AG04449 (cell line): Measurements from ENCODE around the gene KIFC3.

Experiments used
- CTCF ChIA-PET: fragments of 350-600 bp; formaldehyde crosslinking; extraction: SDS; loops from one replicate; lab custom pipeline; 2021; ENCODE audit warnings: antibody characterized with exemption; lab: Yijun Ruan, JAX
- POLR2A ChIA-PET: fragments of 400-600, 350-600 bp; formaldehyde crosslinking; extraction: SDS; loops from one replicate; lab custom pipeline; 2020; ENCODE audit warnings: antibody characterized with exemption, inconsistent platforms; lab: Yijun Ruan, JAX
- DNase-seq: peaks from one replicate; pipeline ENCODE4 v3.0.0-alpha.2; 2010; ENCODE audit warnings: low read depth, low spot score
- H3K4me3 ChIP-seq: 2 replicates; pipeline ENCODE4 v1.5.1; 2011; ENCODE audit warnings: low read depth, mild to moderate bottlenecking, control low read depth, low read length
- CTCF ChIP-seq: IDR thresholded peaks from one replicate; pipeline ENCODE4 v1.5.1; 2011; ENCODE audit warnings: mild to moderate bottlenecking, moderate library complexity, low read length, control low read depth, inconsistent platforms; ENCODE audit not compliant: insufficient read depth; ENCODE audit errors: missing control alignments

Gene KIFC3

DNA sequence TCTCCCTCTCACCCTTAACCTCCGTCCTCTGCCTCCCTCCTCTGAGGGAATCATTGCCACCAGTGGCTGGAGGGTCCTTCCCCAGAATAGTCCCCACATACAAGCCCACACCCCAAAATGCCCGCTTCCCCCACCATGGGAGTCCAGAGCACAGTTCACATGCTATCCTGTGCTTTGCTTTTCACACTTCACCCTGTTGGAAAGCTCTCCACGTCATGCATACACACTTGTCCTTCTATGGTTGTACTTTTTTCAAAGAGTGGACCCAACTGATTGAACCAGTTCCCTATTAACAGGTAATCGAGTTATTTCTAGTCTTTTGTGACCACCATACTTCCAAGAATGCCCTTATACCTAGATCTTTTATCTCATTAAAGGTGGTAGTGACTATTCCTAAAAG lies 23.8 kb upstream of the KIFC3 start:
- no peak for TF ChIP-seq CTCF
- DNase-seq, result no peak
- ChIA-PET POLR2A (no interaction called here), CTCF (interaction anchor here (1.0 kb wide), 1 partner anchor 38 kb away, joined by 3 read pairs; no protein-coding TSS in a partner anchor)
- no peak overlapping the region for H3K4me3 ChIP-seq

DNA sequence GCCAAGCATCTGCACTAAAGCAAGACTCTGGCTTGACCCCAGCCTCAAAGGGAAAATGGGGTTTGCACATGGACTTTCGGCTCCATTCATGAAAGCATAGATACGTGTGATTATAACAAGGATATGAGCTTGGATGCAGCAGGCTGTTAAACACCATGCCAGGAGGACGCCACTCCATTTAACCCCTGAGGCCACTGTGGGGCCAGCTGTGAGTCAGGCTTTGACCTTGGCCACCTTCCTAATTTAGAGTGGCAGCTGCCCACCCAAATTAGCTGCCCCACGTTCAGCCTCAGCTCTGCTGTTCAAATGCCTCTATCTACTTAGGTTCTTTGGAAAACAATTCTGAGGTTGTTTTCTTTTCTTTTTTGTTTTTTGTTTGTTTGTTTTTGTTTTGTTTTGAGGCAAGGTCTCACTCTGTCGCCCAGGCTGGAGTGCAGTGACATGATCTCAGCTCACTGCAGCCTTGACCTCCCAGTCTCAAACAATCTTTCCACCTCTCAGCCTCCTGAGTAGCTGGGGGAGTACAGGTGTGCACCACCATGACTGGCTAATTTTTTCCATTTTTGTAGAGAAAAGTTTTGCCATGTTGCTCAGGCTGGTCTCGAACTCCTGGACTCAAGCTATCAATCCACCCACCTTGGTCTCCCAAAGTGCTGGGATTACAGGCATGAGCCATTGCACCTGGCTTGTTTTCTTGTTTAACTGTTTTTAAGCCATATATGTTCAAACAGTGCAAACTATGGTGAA lies 23.2 kb upstream of the KIFC3 start:
- H3K4me3 ChIP-seq, result no peak overlapping the region
- no peak for TF ChIP-seq CTCF
- CTCF ChIA-PET, result interaction anchor here (1.0 kb wide), 1 partner anchor 38 kb away, joined by 3 read pairs; no protein-coding TSS in a partner anchor
- DNase-seq, result no peak
- POLR2A ChIA-PET, result no interaction called here

GRCh38 chr16:57824888-57825287 lies 22.6 kb upstream of the KIFC3 start:
- no peak for DNase-seq
- no peak overlapping the region for H3K4me3 ChIP-seq
- no peak for TF ChIP-seq CTCF
- CTCF ChIA-PET, result no interaction called here
- POLR2A ChIA-PET, result no interaction called here

DNA sequence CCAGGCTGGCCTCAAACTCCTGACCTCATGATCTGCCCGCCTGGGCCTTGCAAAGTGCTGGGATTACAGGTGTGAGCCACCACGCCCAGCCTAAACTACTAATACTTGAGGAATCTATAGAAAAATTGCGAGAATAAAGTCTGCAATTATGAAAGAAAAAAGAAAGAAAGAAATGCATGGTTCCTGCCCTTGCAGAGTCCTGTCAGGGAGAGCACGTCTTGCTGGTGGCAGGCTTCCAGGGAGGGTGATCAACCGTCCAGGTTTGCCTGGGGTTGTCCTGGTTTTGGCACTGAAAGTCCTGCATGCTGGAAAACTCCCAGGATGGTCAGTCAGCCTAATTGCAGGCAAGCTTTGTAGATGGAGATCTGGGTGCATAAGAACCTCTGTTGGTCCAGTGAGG lies 21.5 kb upstream of the KIFC3 start:
- no peak overlapping the region for H3K4me3 ChIP-seq
- ChIA-PET CTCF (no interaction called here), POLR2A (no interaction called here)
- no peak for TF ChIP-seq CTCF
- DNase-seq, result no peak

DNA sequence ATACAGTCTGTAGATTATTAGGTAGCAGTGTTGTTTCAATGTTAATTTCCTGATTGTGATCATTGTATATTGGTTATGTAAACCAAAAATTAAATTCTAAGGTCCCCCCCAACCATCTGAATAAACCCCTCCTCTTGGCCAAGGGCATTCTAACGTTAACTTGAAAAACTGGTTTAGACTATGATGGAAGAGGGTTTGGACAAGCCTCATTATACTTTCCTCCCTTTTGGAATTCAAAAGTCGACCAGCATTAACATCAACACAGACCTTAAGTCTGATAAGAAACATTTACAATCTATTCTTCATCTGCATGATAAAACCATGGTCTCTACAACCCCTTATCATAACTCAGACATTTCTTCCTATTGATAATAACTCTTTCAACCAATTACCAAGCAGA lies 20.6 kb upstream of the KIFC3 start:
- no peak for DNase-seq
- TF ChIP-seq CTCF, result no peak
- no peak overlapping the region for H3K4me3 ChIP-seq
- POLR2A ChIA-PET, result no interaction called here
- CTCF ChIA-PET, result no interaction called here

DNA sequence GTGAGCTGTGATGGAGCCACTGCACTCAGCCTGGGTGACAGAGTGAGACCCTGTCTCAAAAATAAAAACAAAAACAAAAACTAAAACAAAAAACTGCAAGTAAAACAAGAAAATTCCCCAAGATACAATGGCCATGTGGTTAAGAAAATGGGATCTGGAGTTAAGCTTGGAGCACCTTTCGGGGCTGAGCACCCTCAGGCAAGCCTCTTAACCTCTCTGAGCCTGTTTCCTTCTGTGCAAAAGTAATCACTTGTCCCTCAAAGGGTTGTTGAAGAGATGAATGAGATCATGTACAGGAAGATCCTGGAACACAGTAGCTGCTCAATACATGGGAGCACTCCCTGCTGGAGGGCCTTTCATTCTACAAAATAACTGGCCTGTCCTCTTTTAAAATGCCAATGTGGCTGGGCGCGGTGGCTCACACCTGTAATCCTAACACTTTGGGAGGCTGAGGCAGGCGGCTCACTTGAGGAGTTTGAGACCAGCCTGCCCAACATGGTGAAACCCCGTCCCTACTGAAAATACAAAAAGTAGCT lies 19.8 kb upstream of the KIFC3 start:
- ChIA-PET CTCF (no interaction called here), POLR2A (no interaction called here)
- H3K4me3 ChIP-seq, result no peak overlapping the region
- no peak for TF ChIP-seq CTCF
- no peak for DNase-seq
